Neural cell (in vitro differentiated cells): ENCODE results near the gene SMAD2.

Source experiments
- EZH2 ChIP-seq: fragments of 200-600, 300-800 bp; shearing (Covaris generic), sonication (generic); IDR thresholded peaks from 2 replicates; pipeline ENCODE4 v1.6.1; 2014; ENCODE audit warnings: antibody characterized with exemption, low read length, borderline replicate concordance, mild to moderate bottlenecking; ENCODE audit not compliant: insufficient read depth, poor library complexity, severe bottlenecking
- POLR2AphosphoS5 ChIP-seq: IDR thresholded peaks from 2 replicates; pipeline ENCODE4 v1.6.1; 2012
- TF ChIP-seq, protein P1 (sequence below): fragments of 450-650 bp; IDR thresholded peaks from 2 replicates; pipeline ENCODE4 v1.5.1; 2014; ENCODE audit warnings: antibody characterized with exemption, mild to moderate bottlenecking, moderate library complexity; ENCODE audit not compliant: poor library complexity, severe bottlenecking

DNA sequence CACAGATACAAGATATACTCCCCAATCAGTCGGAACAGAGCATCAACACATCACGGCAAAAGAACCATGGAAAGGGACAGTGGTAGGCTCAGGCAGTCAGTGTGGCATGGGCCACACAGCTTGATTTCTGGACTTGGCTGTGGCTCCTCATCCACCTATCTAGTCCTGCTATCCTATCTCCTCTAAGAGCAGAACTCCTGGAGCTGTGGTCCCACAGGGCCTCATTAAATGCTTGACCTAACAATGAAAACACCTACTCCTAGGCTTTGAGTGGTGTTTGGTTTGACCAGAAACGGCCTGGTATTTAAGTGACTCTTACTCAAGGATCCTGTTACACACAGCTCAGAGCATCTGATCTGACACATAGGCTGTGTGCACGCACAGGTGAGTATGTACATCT lies 33.6 kb upstream of the SMAD2 start:
- TF ChIP-seq, protein P1, sequence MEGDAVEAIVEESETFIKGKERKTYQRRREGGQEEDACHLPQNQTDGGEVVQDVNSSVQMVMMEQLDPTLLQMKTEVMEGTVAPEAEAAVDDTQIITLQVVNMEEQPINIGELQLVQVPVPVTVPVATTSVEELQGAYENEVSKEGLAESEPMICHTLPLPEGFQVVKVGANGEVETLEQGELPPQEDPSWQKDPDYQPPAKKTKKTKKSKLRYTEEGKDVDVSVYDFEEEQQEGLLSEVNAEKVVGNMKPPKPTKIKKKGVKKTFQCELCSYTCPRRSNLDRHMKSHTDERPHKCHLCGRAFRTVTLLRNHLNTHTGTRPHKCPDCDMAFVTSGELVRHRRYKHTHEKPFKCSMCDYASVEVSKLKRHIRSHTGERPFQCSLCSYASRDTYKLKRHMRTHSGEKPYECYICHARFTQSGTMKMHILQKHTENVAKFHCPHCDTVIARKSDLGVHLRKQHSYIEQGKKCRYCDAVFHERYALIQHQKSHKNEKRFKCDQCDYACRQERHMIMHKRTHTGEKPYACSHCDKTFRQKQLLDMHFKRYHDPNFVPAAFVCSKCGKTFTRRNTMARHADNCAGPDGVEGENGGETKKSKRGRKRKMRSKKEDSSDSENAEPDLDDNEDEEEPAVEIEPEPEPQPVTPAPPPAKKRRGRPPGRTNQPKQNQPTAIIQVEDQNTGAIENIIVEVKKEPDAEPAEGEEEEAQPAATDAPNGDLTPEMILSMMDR = no peak
- TF ChIP-seq EZH2 = no peak
- TF ChIP-seq POLR2AphosphoS5 = no peak
